ENCODE measurements around the gene TMSB15C.

DNA sequence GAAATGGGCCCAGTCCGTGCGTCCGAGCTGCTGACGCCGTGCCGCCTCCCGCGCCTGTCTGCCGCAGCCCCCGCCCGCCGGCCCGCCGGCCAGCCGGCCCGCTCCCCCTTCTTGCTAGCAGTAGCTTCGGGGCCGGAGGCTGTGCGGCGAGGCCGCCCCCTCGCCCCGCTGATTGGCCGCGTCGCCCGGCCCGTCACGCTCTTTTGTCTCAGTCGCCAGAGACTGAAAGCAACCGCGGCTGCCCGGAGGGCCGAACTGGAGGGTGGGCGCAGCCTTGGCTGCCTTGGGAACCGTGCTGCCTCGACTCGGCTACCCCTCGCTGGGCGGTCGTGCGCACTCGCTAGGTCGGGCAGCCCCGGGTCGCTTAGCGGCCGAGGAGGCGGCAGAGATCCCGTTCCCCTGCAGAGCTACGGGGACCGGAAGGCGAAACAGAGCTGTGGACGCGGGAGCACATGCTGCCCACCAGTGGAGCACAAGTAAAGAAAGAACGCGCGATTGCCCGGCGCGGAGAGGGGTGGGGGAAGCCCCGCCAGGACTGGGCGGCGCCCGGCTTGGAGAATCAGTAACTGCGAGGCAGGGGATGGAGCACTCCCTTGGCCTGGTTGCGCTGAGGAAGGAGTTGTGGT is 36.4 kb upstream of the TMSB15C start, which contains the start of gene ZCCHC18:
- TF ChIP-seq, protein P1, sequence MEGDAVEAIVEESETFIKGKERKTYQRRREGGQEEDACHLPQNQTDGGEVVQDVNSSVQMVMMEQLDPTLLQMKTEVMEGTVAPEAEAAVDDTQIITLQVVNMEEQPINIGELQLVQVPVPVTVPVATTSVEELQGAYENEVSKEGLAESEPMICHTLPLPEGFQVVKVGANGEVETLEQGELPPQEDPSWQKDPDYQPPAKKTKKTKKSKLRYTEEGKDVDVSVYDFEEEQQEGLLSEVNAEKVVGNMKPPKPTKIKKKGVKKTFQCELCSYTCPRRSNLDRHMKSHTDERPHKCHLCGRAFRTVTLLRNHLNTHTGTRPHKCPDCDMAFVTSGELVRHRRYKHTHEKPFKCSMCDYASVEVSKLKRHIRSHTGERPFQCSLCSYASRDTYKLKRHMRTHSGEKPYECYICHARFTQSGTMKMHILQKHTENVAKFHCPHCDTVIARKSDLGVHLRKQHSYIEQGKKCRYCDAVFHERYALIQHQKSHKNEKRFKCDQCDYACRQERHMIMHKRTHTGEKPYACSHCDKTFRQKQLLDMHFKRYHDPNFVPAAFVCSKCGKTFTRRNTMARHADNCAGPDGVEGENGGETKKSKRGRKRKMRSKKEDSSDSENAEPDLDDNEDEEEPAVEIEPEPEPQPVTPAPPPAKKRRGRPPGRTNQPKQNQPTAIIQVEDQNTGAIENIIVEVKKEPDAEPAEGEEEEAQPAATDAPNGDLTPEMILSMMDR (conservative IDR thresholded peaks at IDR 0.05 in 1 of 2, IDR thresholded peaks at IDR 0.05 in 1 of 2; ENCODE audit: low read depth in 1 of 2, low read length in 2 of 2): no peak
- TF ChIP-seq EZH2 (IDR thresholded peaks at IDR 0.05; ENCODE audit: low read length, missing control alignments): no peak
